ENCODE results near the gene NUCB1.

GRCh38 chr19:48887861-48888612, 12.1 kb upstream of the NUCB1 start:
- TF ChIP-seq, protein P1, sequence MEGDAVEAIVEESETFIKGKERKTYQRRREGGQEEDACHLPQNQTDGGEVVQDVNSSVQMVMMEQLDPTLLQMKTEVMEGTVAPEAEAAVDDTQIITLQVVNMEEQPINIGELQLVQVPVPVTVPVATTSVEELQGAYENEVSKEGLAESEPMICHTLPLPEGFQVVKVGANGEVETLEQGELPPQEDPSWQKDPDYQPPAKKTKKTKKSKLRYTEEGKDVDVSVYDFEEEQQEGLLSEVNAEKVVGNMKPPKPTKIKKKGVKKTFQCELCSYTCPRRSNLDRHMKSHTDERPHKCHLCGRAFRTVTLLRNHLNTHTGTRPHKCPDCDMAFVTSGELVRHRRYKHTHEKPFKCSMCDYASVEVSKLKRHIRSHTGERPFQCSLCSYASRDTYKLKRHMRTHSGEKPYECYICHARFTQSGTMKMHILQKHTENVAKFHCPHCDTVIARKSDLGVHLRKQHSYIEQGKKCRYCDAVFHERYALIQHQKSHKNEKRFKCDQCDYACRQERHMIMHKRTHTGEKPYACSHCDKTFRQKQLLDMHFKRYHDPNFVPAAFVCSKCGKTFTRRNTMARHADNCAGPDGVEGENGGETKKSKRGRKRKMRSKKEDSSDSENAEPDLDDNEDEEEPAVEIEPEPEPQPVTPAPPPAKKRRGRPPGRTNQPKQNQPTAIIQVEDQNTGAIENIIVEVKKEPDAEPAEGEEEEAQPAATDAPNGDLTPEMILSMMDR (IDR thresholded peaks at IDR 0.05) = no peak
- no peak for TF ChIP-seq POLR2A (IDR thresholded peaks at IDR 0.05)

Data from body of pancreas (tissue), 4 donors.